GM12891 (cell line): Measurements from ENCODE around the gene MAMDC4.

ENCODE experiments used
- PAX5 ChIP-seq: IDR thresholded peaks from 2 replicates; pipeline ENCODE4 v1.6.1; 2011; ENCODE audit warnings: low read length, moderate library complexity, mild to moderate bottlenecking; ENCODE audit not compliant: insufficient read depth, severe bottlenecking
- POLR2A ChIP-seq: IDR thresholded peaks from 2 replicates; pipeline ENCODE4 v1.6.1; 2011; ENCODE audit warnings: low read depth, low read length, control low read depth
- POLR2AphosphoS5 ChIP-seq: IDR thresholded peaks from 2 replicates; pipeline ENCODE4 v1.6.1; 2011; ENCODE audit warnings: low read depth, low read length, control low read depth
- POU2F2 ChIP-seq: IDR thresholded peaks from 2 replicates; pipeline ENCODE4 v1.6.1; 2011; ENCODE audit warnings: low read depth, mild to moderate bottlenecking, control low read depth, low read length, moderate library complexity
- TAF1 ChIP-seq: IDR thresholded peaks from 2 replicates; pipeline ENCODE4 v1.6.1; 2011; ENCODE audit warnings: low read depth, low read length, control low read depth

DNA sequence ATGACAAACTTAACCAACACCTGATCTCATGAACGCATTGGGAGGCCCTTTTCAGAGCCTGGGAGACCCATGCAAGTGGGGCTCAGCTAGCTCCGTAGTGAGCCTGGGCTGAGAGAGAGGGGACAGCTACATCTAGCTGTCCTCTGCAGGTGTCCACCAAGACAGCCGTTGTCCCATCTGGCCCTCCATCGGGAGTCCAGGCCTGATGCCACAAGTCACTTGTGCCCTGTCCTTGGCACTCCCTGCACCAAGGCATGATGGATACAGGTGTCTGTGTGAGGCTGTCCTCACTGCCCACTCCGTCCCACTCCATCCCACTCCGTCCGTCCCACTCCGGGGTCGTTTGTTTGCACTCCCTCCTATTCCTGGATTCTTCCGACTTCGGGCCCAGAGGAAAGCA is 16.5 kb downstream of the MAMDC4 start:
- TF ChIP-seq POLR2A (no peak), POLR2AphosphoS5 (no peak), TAF1 (no peak), POU2F2 (no peak), PAX5 (no peak)
